Ishikawa (cell line): Measurements from ENCODE around the gene SRXN1.

ENCODE experiments used
- CEBPB ChIP-seq: IDR thresholded peaks from 2 replicates; pipeline ENCODE4 v1.6.1; 2012
- CREB1 ChIP-seq: IDR thresholded peaks from 2 replicates; pipeline ENCODE4 v1.6.1; 2012; ENCODE audit warnings: low read depth
- EGR1 ChIP-seq: IDR thresholded peaks from 2 replicates; pipeline ENCODE4 v1.6.1; 2012
- EP300 ChIP-seq: IDR thresholded peaks from 2 replicates; pipeline ENCODE4 v1.6.1; 2012; ENCODE audit warnings: borderline replicate concordance
- FOXM1 ChIP-seq: IDR thresholded peaks from 2 replicates; pipeline ENCODE4 v1.6.1; 2012; ENCODE audit warnings: low read depth, borderline replicate concordance
- NFIC ChIP-seq: IDR thresholded peaks from 2 replicates; pipeline ENCODE4 v1.6.1; 2012
- RAD21 ChIP-seq: IDR thresholded peaks from 2 replicates; pipeline ENCODE4 v1.6.1; 2012; ENCODE audit warnings: low read depth
- TAF1 ChIP-seq: IDR thresholded peaks from 2 replicates; pipeline ENCODE4 v1.6.1; 2012; ENCODE audit warnings: low read depth, mild to moderate bottlenecking
- TCF12 ChIP-seq: IDR thresholded peaks from 2 replicates; pipeline ENCODE4 v1.6.1; 2012; ENCODE audit warnings: low read depth
- TEAD4 ChIP-seq: IDR thresholded peaks from 2 replicates; pipeline ENCODE4 v1.6.1; 2012
- YY1 ChIP-seq: IDR thresholded peaks from 2 replicates; pipeline ENCODE4 v1.6.1; 2012; ENCODE audit warnings: low read depth
- ZBTB7A ChIP-seq: IDR thresholded peaks from 2 replicates; pipeline ENCODE4 v1.6.1; 2012; ENCODE audit warnings: low read depth
- TF ChIP-seq, protein P1 (sequence below): IDR thresholded peaks from 2 replicates; pipeline ENCODE4 v1.6.1; 2012
- TF ChIP-seq, protein P2 (sequence below): IDR thresholded peaks from 2 replicates; pipeline ENCODE4 v1.6.1; 2012
- TF ChIP-seq, protein P3 (sequence below): IDR thresholded peaks from 2 replicates; pipeline ENCODE4 v1.6.1; 2012; ENCODE audit warnings: low read depth, mild to moderate bottlenecking

Gene SRXN1

DNA sequence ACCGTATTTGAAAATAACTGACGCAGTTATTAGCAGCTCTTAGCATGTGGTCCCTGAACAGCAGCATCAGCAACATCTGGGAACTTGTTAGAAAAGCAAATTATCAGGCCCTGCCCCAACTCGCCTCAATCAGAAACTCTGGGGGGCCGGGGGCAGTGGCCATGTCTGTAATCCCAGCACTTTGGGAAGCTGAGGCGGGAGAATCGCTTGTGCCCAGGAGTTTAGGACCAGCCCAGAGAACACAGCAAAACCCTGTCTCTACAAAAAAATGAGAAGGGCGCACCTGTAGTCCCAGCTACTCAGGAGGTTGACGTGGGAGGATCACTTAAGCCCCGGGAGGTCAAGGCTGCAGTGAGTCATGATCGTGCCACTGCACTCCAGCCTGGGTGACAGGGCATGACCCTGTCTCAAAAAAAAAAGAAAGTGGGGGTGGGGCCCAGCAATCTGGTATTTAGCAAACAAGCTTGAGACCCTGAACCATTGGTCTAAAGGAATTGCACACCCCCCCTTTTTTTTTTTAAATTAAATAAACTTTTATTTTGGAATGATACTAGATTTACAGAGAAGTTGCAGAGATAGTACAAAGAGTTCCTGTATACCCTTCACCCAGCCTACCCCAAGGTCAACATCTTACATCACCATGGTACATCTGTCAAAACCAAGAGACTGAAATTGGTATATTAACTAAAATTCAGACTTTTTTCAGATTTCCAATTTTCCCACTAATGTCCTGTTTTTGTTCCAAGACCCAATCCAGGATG, 6.7 kb downstream of the SRXN1 start:
- TF ChIP-seq ZBTB7A (no peak), EGR1 (0 out of 2 replicates have a peak, but pooled peaks have one; percentile 15)

DNA sequence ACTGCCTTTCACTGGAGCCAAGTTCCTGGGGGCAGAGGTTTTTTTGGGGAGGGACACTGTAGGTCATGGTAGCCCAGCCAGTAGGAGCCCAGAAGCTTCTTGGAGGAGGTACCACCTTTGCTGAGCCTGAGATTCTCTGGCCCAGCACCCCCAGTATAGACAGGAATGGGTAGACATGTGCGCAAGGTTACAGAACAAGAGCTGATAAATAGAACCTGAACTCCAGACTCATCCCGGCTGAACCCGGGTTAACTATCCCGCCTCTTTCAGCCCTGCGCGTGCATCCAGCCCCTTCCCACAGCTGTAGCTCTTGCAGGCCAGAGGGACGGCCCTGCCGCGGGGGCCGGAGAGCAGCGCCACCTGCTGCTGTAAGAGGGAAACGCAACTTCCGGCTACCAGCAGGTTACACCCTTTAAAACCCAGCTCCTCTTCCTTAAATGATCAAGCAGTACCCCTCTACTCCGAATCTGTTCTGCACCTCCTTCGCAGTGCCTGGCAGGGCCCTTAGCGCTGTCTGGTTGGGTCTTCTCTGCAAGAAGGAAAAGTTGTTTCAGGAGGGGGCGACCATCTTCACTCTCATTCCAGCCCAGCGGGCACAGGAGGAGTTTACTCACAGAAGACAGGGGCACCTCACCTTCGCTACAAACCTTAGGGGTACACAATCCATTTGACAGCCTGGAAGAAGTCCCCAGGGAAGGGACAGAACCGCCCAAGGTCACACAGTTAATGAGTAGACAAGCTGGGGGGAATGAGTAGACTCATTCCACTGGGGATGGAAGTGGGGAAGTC, 7.5 kb downstream of the SRXN1 start:
- TF ChIP-seq RAD21 (peak; percentile 82), ZBTB7A (peak; percentile 42; the same call in 1 of the 2 replicates), YY1 (no peak)

DNA sequence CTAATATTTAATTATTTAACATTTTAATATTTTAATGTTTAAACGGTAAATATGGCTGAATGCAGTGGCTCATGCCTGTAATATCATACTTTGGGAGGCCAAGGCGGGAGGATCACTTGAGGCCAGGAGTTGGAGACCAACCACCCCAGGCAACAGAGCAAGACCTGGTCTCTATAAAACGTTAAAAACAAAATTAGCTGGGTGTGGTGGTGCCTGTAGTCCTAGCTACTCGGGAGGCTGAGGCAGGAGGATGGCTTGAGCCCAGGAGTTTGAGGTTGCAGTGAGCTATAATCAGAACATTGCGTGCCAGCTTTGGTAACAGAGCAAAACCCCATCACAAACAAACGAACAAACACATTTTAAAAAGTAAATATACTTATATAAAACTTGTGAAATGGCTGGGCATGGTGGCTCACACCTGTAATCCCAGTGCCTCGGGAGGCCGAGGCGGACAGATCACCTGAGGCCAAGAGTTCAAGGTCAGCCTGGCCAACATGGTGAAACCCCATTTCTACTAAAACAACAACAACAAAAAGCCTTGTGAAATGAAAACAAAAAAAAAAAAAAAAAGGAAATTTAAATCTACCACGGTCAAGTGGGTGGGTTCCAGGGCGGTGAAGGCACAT, 8.2 kb downstream of the SRXN1 start:
- no peak for TF ChIP-seq TCF12
- TF ChIP-seq, protein P1, sequence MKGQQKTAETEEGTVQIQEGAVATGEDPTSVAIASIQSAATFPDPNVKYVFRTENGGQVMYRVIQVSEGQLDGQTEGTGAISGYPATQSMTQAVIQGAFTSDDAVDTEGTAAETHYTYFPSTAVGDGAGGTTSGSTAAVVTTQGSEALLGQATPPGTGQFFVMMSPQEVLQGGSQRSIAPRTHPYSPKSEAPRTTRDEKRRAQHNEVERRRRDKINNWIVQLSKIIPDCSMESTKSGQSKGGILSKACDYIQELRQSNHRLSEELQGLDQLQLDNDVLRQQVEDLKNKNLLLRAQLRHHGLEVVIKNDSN = no peak
- no peak for TF ChIP-seq EP300
- no peak for TF ChIP-seq TEAD4
- TF ChIP-seq NFIC = no peak
- TF ChIP-seq, protein P2, sequence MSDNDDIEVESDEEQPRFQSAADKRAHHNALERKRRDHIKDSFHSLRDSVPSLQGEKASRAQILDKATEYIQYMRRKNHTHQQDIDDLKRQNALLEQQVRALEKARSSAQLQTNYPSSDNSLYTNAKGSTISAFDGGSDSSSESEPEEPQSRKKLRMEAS = no peak
- no peak for TF ChIP-seq RAD21
- TF ChIP-seq, protein P3, sequence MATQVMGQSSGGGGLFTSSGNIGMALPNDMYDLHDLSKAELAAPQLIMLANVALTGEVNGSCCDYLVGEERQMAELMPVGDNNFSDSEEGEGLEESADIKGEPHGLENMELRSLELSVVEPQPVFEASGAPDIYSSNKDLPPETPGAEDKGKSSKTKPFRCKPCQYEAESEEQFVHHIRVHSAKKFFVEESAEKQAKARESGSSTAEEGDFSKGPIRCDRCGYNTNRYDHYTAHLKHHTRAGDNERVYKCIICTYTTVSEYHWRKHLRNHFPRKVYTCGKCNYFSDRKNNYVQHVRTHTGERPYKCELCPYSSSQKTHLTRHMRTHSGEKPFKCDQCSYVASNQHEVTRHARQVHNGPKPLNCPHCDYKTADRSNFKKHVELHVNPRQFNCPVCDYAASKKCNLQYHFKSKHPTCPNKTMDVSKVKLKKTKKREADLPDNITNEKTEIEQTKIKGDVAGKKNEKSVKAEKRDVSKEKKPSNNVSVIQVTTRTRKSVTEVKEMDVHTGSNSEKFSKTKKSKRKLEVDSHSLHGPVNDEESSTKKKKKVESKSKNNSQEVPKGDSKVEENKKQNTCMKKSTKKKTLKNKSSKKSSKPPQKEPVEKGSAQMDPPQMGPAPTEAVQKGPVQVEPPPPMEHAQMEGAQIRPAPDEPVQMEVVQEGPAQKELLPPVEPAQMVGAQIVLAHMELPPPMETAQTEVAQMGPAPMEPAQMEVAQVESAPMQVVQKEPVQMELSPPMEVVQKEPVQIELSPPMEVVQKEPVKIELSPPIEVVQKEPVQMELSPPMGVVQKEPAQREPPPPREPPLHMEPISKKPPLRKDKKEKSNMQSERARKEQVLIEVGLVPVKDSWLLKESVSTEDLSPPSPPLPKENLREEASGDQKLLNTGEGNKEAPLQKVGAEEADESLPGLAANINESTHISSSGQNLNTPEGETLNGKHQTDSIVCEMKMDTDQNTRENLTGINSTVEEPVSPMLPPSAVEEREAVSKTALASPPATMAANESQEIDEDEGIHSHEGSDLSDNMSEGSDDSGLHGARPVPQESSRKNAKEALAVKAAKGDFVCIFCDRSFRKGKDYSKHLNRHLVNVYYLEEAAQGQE = no peak
- no peak for TF ChIP-seq EGR1
- TF ChIP-seq YY1 = no peak
- no peak for TF ChIP-seq ZBTB7A
- no peak for TF ChIP-seq CREB1

DNA sequence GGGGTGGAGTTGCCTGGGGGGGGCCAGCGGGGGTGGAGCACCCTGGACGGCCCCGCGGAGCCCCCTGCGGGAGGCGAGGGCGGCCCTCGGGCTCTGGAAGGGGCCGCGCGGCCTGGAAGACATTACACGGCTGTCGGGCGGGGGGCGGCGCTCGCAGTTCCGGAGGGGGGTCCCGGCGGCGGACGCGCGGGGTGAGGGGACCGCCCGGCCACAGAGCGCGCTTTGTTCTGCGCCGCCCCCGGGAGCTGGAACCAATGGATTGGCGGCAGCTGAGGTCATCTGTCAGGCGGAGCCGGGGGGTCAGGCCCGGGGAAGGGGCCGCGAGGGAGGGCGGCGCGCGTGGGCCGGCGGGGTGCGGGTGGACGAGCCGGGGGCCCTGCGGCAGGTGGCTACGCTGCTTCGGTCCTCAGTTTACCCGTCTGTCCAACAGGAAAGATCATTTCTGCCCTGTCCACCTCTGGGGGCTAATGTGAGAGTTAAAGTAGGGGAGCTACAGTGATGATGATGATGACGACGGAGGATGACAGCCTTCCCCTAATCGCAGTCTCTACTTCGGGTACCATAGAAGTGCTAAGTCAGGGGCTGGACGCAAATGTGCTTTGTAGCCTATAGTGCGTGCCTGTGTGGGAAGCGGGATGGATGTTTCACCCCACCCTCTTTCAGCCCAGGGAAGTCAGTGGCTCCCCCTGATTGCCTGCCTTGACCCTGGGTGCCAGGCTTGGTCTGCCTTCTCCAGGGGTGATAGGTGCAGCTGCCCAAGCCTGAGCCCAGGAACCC, 10.4 kb downstream of the SRXN1 start:
- TF ChIP-seq TEAD4 (no peak), ZBTB7A (peak; percentile 93), EGR1 (peak; percentile 30; the same call in 1 of the 2 replicates)

DNA sequence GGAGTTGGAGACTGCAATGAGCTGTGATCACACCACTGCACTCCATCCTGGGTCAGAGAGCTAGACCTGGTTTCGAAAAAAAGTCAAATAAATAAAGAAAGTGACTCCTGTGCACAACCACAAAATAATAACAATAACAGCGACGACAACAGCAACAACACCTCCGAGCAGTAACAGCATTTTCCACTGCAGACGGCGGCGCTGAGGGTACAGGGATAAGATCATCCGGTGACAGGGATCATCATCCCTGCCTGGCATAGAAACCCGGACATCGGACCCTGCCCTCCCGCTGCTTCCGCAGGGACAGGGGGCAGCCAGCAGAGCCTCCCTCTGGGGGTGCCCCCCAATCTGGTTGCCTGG, 11.5 kb downstream of the SRXN1 start:
- TF ChIP-seq FOXM1 = no peak
- no peak for TF ChIP-seq EGR1
- no peak for TF ChIP-seq NFIC
- TF ChIP-seq CREB1 = no peak
- no peak for TF ChIP-seq ZBTB7A
- TF ChIP-seq, protein P3 = no peak
- no peak for TF ChIP-seq YY1

DNA sequence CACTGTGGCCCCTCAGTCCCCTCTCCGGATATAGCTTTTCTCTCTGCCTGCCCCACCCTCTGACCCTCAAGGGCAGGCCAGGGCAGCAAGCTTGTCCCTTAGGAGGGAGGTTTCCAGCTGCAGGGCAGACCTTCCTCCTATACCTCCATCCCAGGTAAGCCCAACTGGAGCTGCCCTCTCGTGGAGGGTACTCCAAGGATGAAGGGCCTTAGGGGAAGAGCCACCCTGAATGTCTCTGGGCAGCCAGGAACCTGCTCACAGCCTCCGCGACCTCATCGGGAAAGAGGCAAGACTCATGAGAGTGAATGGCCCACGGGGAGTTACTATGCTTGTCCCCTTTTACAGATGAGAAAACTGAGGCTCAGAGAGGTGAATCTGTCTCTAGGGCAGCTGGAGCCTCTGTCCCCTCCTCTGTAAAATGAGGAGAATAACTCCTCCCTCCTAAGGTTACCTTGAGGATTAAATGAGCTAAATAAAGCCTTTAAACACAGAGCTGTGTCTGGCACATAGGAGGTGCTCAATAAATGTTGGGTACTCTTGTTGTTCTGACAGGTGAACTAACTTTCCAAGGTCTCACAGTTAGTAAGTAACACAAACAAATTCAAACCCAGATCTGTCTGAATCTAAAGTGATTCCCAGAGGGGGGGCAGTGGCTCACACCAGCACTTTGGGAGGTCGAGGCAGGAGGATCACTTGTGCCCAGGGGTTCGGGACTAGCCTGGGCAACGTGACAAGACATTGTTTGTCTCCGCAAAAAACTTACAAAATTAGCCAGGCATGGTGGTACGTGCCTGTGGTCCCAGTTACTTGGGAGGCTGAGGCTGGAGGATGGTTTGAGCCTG, 12.1 kb downstream of the SRXN1 start:
- no peak for TF ChIP-seq TCF12
- no peak for TF ChIP-seq TAF1
- TF ChIP-seq, protein P1 = no peak
- no peak for TF ChIP-seq CREB1
- TF ChIP-seq TEAD4 = no peak
- TF ChIP-seq CEBPB = no peak
- no peak for TF ChIP-seq FOXM1
- no peak for TF ChIP-seq RAD21
- no peak for TF ChIP-seq YY1
- no peak for TF ChIP-seq EP300
- TF ChIP-seq NFIC = no peak
- TF ChIP-seq, protein P3 = no peak
- no peak for TF ChIP-seq EGR1
